ENCODE results near the gene OAS2.

Gene OAS2

GRCh38 chr12:112992541-112993398 is 14.5 kb downstream of the OAS2 start:
- no peak for DNase-seq (ENCODE audit: low spot score)
- no peaks in the 10 kb centered on the region for H3K27me3 ChIP-seq (ENCODE audit: insufficient read depth, poor library complexity, severe bottlenecking)
- H3K9me3 ChIP-seq (ENCODE audit: severe bottlenecking), result no peaks in the 10 kb centered on the region
- no peak overlapping the region for H3K4me3 ChIP-seq (ENCODE audit: severe bottlenecking)
- ATAC-seq (ENCODE audit: low read depth), result peak; percentile 49; the same call in 1 of the 3 replicates
- H3K4me1 ChIP-seq (ENCODE audit: insufficient read depth, poor library complexity, severe bottlenecking), result no peaks in the 10 kb centered on the region
- H3K27ac ChIP-seq (ENCODE audit: poor library complexity, severe bottlenecking), result no peak overlapping the region
- no peaks in the 10 kb centered on the region for H3K36me3 ChIP-seq (ENCODE audit: low read depth)
- TF ChIP-seq CTCF (IDR thresholded peaks at IDR 0.05; ENCODE audit: poor library complexity, severe bottlenecking), result peak; percentile 93

- Histone ChIP-seq H3K36me3 (ENCODE audit: low read depth) (no peaks in the 10 kb centered on the region), H3K4me1 (ENCODE audit: insufficient read depth, poor library complexity, severe bottlenecking) (no peaks in the 10 kb centered on the region), H3K4me3 (ENCODE audit: severe bottlenecking) (no peak overlapping the region), H3K27ac (ENCODE audit: poor library complexity, severe bottlenecking) (no peak overlapping the region), H3K27me3 (ENCODE audit: insufficient read depth, poor library complexity, severe bottlenecking) (no peaks in the 10 kb centered on the region), H3K9me3 (ENCODE audit: severe bottlenecking) (no peaks in the 10 kb centered on the region)
- DNase-seq (ENCODE audit: low spot score) (no peak), ATAC-seq (ENCODE audit: low read depth) (no peak)
- no peak for TF ChIP-seq CTCF (IDR thresholded peaks at IDR 0.05; ENCODE audit: poor library complexity, severe bottlenecking)
These were observed 16.7 kb downstream of the OAS2 start for GRCh38 chr12:112995008-112995407.

DNA sequence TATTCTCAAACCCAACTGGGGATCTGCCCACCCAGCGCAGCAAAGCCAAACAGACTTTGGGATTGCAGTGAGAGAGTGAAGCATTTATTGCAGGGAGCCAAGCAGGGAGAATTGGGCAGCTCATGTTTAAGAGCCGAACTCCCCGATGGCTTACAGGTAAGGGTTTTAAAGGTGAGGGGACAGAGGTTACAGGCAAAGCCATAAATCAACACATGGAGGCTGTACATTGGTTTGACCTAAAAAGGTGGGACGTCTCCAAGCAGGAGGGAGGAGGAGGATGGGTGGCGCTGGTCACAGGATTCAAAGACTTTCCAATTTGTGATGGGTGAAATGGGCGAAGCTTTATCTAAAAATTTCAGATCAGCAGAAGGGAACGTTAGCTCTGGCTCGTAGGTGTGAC is 18.2 kb downstream of the OAS2 start:
- DNase-seq (ENCODE audit: low spot score) (no peak), ATAC-seq (ENCODE audit: low read depth) (no peak)
- H3K36me3 ChIP-seq (ENCODE audit: low read depth), result no peaks in the 10 kb centered on the region
- H3K4me1 ChIP-seq (ENCODE audit: insufficient read depth, poor library complexity, severe bottlenecking), result no peaks in the 10 kb centered on the region
- TF ChIP-seq CTCF (IDR thresholded peaks at IDR 0.05; ENCODE audit: poor library complexity, severe bottlenecking), result no peak
- no peak overlapping the region for H3K27ac ChIP-seq (ENCODE audit: poor library complexity, severe bottlenecking)
- H3K27me3 ChIP-seq (ENCODE audit: insufficient read depth, poor library complexity, severe bottlenecking), result no peaks in the 10 kb centered on the region
- H3K4me3 ChIP-seq (ENCODE audit: severe bottlenecking), result no peak overlapping the region
- H3K9me3 ChIP-seq (ENCODE audit: severe bottlenecking), result no peaks in the 10 kb centered on the region

GRCh38 chr12:112997506-112997905 is 19.2 kb downstream of the OAS2 start:
- TF ChIP-seq CTCF (IDR thresholded peaks at IDR 0.05; ENCODE audit: poor library complexity, severe bottlenecking), result no peak
- ATAC-seq (ENCODE audit: low read depth) (no peak), DNase-seq (ENCODE audit: low spot score) (no peak)
- Histone ChIP-seq H3K27me3 (ENCODE audit: insufficient read depth, poor library complexity, severe bottlenecking) (no peaks in the 10 kb centered on the region), H3K27ac (ENCODE audit: poor library complexity, severe bottlenecking) (no peak overlapping the region), H3K9me3 (ENCODE audit: severe bottlenecking) (no peaks in the 10 kb centered on the region), H3K4me1 (ENCODE audit: insufficient read depth, poor library complexity, severe bottlenecking) (no peaks in the 10 kb centered on the region), H3K36me3 (ENCODE audit: low read depth) (no peaks in the 10 kb centered on the region), H3K4me3 (ENCODE audit: severe bottlenecking) (no peak overlapping the region)
